Measurements from ENCODE around the gene APBA3.

APBA3 gene

DNA sequence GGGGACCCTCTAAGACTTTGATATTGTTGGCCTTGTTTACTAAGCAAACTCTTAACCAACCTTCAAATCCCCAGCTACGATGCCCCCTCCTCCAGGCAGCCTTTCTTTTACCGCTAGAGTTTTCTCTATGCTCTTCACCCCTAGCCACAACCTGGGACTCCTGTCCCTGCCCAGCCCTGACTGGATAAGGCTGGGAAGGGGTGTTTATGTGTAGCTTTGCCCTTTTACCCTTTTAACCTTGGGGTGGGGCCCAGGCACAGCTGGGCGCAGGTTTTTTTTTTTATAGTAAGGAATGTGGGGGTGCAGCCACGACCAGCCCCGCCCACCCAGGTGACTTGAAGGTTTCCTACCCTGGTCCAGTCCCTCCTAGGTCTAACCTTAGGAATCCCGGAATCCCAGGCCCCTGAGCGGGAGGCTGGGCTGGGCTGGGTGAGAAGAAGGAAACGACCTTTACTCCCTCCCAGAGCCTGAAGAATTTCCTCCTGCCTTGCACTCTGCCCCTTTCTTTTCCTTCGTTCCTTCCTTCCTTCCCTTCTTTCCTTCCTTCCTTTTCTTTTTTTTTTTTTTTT, 41.1 kb downstream of the APBA3 start:
- no peak for DNase-seq (ENCODE audit: low read depth in 2 of 2)

DNA sequence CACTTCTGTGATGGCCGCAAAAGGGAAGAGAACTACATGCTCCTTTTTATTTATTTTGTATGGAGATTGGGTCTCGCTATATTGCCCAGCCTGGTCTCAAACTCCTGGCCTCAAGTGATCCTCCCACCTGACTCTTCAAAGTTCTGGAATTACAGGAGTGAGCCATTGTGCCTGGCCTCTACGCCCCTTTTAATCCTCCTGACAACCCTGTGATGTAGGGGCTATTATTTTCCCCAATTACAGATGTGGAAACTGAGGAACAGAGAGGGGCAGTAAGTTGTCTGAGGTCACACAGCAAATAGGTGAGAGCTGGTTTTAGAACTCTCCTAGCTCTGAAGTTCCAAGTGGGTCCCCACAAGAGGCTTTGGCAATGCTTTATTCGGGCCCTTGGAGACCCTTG, 41.6 kb downstream of the APBA3 start:
- DNase-seq (ENCODE audit: low read depth in 2 of 2), result no peak

DNA sequence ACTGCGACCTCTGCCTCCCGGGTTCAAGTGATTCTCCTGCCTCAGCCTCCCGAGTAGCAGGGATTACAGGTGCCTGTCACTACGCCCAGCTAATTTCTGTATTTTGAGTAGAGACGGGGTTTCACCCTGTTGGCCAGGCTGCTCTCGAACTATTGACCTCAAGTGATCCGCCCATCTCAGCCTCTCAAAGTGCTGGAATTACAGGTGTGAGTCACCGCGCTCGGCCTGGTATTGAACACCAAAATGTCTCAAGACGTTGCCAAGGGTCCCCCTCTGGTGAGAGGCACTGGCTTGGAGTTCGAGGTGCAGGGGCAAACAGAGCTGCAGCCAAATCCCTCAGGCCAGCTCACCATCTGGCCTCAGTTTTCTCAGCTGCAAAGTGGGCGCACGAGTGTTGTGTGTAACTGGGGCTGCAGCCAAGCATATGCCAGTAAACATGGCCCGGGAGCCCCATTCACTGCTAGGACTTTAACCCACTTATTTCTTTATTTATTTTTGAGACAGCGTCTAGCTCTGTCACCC, 45.3 kb downstream of the APBA3 start:
- DNase-seq (ENCODE audit: low read depth in 2 of 2), result no peak

DNA sequence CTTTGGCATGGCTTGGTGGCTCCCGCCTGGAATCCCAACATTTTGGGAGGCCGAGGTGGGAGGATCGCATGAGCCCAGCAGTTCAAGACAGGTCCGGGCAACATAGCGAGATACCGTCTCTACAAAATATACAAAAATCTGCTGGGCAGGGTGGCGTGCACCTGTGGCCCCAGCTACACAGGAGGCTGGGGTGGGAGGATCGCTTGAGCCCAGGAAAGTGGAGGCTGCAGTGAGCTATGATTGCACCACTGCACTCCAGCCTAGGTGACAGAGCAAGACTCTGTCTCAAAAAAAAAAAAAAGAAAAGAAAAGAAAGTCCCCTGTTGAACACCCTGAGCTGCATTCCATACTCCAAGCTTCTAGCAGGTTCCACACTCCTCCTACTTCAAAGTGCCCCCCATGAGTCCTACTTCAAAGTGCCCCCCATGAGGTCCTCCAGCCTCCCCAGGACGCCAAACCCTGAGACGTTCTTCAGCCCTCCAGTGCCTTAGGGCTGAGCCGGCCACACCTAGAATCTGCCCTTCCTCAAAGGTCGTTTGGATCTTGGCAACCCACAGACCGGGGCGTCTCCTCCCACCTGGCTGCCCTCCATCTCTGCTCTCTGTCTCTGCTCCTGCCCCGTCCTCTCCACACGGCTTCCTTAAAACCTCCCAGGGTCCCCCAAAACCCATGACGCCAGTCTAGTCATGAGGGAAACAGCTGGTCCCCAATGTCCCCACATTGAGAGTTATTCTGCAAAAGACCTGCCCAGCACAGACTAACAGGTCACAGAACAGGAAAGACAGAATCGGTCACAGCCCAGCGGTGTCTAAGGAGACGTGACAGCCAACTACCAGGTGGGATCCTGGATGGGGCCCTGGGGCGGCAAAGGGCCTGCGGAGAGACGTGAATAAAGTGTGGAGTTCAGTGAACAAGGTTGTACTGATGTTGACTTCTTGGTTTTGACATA, 48.6 kb downstream of the APBA3 start:
- no peak for DNase-seq (ENCODE audit: low read depth in 2 of 2)

DNA sequence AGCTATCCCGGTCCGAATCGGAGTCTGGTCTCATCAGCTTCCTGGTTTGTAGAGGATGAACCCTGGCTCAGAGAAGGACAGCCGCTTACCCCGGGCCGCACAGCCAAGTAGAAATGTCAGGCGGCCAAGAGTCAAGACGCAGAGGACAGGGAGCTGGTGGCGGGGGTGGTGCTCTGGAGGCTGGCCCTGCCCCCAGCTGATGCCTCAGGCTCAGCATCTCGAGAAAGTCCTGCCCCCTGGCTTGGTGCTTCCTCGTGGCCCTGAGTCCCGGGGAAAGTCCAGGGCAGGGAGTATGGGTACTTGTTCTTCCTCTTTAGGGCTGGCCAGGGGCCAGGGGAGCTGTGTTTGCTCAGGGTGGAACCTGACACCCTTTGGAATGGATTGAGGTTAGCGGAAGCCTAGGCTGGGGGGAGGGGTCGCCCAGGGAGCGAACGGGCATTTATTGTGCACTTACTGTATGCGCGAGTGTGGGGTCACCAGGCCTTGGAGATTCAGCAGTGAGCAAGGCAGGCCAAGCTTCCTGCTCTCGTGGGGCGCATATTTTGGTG, 51.2 kb downstream of the APBA3 start:
- DNase-seq (ENCODE audit: low read depth in 2 of 2), result no peak

DNA sequence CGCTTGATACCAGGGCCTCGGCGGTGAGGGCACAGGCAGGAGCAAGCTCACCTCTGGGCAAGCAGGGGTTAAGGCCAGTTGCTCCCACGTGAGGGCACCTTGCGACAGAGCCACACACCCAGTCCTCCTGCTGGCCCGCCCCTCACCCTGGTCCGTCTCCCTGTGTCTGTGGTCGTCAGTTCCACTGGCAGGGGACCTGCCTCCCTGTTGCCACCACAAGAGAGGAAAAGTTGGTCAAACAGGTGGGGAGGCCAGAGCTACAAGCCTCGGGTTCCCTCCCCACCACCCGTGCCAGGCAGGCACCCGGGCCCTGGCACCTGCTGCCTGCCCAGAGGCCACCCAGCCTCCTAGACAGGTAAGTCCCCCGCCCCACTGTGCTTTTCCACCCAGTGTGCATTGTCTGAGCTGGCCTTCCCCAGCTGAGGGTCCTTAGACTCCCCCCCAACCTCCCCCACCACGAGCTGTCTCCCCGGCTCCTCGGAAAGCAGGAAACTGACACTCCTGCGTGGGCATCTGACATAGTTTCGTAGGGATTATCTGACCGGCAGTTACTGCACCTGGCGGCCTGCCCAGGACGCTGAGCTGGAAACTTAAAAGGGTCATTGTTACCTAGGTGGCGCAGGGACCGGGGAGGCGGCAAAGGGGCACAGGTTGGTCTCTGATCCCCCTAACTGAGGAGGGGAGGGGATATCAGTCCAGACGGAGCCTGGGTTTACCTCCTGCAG, 53.1 kb downstream of the APBA3 start, which contains the start of gene TJP3:
TSS of gene TJP3 (plus strand) at position 178 of the 725 bp plus-strand sequence. CDS start 20,049 bp downstream, outside the sequence.
- DNase-seq (ENCODE audit: low read depth in 2 of 2), result no peak

DNA sequence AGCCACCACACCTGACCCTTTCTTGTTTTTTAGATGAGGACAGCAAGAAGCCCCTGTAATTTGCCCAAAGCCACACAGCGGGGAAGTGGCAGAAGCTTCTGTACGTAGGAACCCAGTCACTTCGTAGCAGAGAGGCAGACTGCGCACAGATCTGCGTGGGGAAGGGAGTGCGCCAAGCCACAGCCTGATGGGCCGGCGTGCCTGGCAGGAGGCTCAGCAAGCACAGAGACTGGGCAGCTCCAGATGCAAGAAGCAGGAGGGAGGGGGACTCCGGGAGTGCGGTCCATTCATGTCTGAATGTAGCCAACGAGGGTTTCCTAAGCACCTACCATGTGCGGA, 53.7 kb downstream of the APBA3 start:
- DNase-seq (ENCODE audit: low read depth in 2 of 2), result no peak

DNA sequence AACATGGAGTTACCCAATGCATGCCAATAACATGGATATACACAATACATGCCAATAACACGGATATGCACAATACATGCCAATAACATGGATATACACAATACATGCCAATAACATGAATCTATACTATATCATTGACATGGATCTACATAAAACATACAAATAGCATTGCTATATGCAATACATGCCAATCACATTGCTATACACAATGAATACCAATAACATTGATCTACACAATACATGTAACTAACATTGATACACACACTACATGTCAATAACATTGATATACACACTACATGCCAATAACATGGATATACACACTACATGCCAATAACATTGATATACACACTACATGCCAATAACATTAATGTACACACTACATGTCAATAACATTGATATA, 60.3 kb downstream of the APBA3 start:
- DNase-seq (ENCODE audit: low read depth in 2 of 2), result no peak

All from stimulated activated CD4-positive, alpha-beta T cell treated with anti-CD3 and anti-CD28 coated beads, Interleukin-1b, Interleukin-23, amount 100 ng/mL, for 4 hours (primary cell).